CD14-positive monocyte (primary cell): ENCODE measurements around the gene WTAP. TPM values are rescaled to one million over a fixed set of nuclear protein-coding genes. Genes with fewer than 3 reads are reported as not detected.

ENCODE experiments used
- DNase-seq, 3 donors: peaks; one replicate each; pipeline ENCODE4 v3.0.0-alpha.2; 2011 to 2022
- H2AFZ ChIP-seq: 2 replicates; pipeline ENCODE4 v1.6.0; 2012; ENCODE audit warnings: mild to moderate bottlenecking, low read depth, low read length, inconsistent platforms; ENCODE audit not compliant: insufficient read depth, poor library complexity, severe bottlenecking
- H3K27ac ChIP-seq, 2 donors: 1 replicate in 1 of 2; 2 replicates in 1 of 2; pipeline ENCODE4 v1.5.1; 2012 to 2013; ENCODE audit warnings: low read length in 2 of 2, control low read depth in 1 of 2, inconsistent platforms in 1 of 2, low read depth in 1 of 2, mild to moderate bottlenecking in 1 of 2
- H3K27me3 ChIP-seq, 2 donors: one replicate each; pipeline versions ENCODE4 v1.6.0 to v1.6.1; 2011 to 2013; ENCODE audit warnings: low read length in 2 of 2; ENCODE audit not compliant: control insufficient read depth in 2 of 2, insufficient read depth in 2 of 2
- H3K36me3 ChIP-seq, 2 donors: replicated peaks in 1 of 2; 1 replicate in 1 of 2; 2 replicates in 1 of 2; pipeline versions ENCODE4 v1.5.1 to v1.6.1; 2012 to 2013; ENCODE audit warnings: low read length in 2 of 2, control low read depth in 1 of 2, inconsistent platforms in 1 of 2, mild to moderate bottlenecking in 1 of 2; ENCODE audit not compliant: insufficient read depth in 2 of 2, control insufficient read depth in 1 of 2
- H3K4me1 ChIP-seq, 2 donors: 1 replicate in 1 of 2; 2 replicates in 1 of 2; pipeline versions ENCODE4 v1.5.1 to v1.6.1; 2012 to 2013; ENCODE audit warnings: low read length in 2 of 2, control low read depth in 1 of 2, inconsistent platforms in 1 of 2, mild to moderate bottlenecking in 1 of 2, moderate library complexity in 1 of 2; ENCODE audit not compliant: insufficient read depth in 2 of 2, control insufficient read depth in 1 of 2
- H3K4me2 ChIP-seq: replicated peaks from 2 replicates; pipeline ENCODE3; 2012; ENCODE audit warnings: low read length, moderate library complexity, mild to moderate bottlenecking; ENCODE audit not compliant: poor library complexity, severe bottlenecking; ENCODE audit errors: extremely low read depth
- H3K4me3 ChIP-seq, 3 experiments: fragments of 200-600 bp in 1 of 3; sonication (generic) in 1 of 3; replicated peaks in 1 of 3; 1 replicate in 2 of 3; 2 replicates in 1 of 3; pipeline ENCODE4 v1.5.1; 2011 to 2013; ENCODE audit warnings: low read length in 3 of 3, mild to moderate bottlenecking in 3 of 3, control low read depth in 2 of 3, low read depth in 2 of 3, inconsistent platforms in 1 of 3, moderate library complexity in 1 of 3
- H3K79me2 ChIP-seq: 2 replicates; pipeline ENCODE4 v1.6.0; 2012; ENCODE audit warnings: mild to moderate bottlenecking, control low read depth, inconsistent platforms, low read length, moderate library complexity; ENCODE audit not compliant: insufficient read depth
- H3K9ac ChIP-seq: 2 replicates; pipeline ENCODE4 v1.6.0; 2017; ENCODE audit warnings: low read length, mild to moderate bottlenecking; ENCODE audit not compliant: insufficient read depth, poor library complexity, severe bottlenecking
- H3K9me3 ChIP-seq, 2 donors: replicated peaks in 1 of 2; 1 replicate in 1 of 2; 2 replicates in 1 of 2; pipeline versions ENCODE4 v1.5.1 to v1.6.1; 2012 to 2013; ENCODE audit warnings: low read length in 2 of 2, control low read depth in 1 of 2; ENCODE audit not compliant: control insufficient read depth in 1 of 2, insufficient read depth in 1 of 2
- H4K20me1 ChIP-seq: 2 replicates; pipeline ENCODE4 v1.6.0; 2012; ENCODE audit warnings: mild to moderate bottlenecking, low read length, control low read depth, moderate library complexity; ENCODE audit not compliant: insufficient read depth
- H3K27ac Mint-ChIP-seq, 7 donors: one replicate each; pipeline ENCODE4 v1.8.0; 2020; ENCODE audit warnings: mild to moderate bottlenecking in 7 of 7, mixed read lengths in 7 of 7, moderate library complexity in 6 of 7, inconsistent platforms in 2 of 7
- H3K27me3 Mint-ChIP-seq, 3 donors: one replicate each; pipeline ENCODE4 v1.8.0; 2021 to 2022; ENCODE audit warnings: low read depth in 3 of 3, mild to moderate bottlenecking in 3 of 3, mixed read lengths in 3 of 3, moderate library complexity in 3 of 3, inconsistent platforms in 1 of 3
- H3K36me3 Mint-ChIP-seq, 2 donors: one replicate each; pipeline ENCODE4 v1.8.0; 2020; ENCODE audit warnings: mixed read lengths in 2 of 2, inconsistent platforms in 1 of 2, mild to moderate bottlenecking in 1 of 2
- H3K4me1 Mint-ChIP-seq: one replicate; pipeline ENCODE4 v1.8.0; 2020; ENCODE audit warnings: mild to moderate bottlenecking, mixed read lengths
- H3K4me3 Mint-ChIP-seq, 2 donors: one replicate each; pipeline ENCODE4 v1.8.0; 2020; ENCODE audit warnings: mild to moderate bottlenecking in 2 of 2, mixed read lengths in 2 of 2, moderate library complexity in 1 of 2
- H3K9me3 Mint-ChIP-seq, 7 donors: one replicate each; pipeline ENCODE4 v1.8.0; 2020 to 2022; ENCODE audit warnings: mixed read lengths in 7 of 7, mild to moderate bottlenecking in 6 of 7, moderate library complexity in 6 of 7, inconsistent platforms in 2 of 7
- CTCF ChIP-seq: fragments of 200-600 bp; IDR thresholded peaks from one replicate; pipeline ENCODE4 v1.8.0; 2022; ENCODE audit warnings: antibody characterized with exemption, mild to moderate bottlenecking
- WGBS: methylation state at CpG from one replicate; pipeline ENCODE4 v1.1.5; 2013; ENCODE audit warnings: missing lambda C conversion rate; ENCODE audit not compliant: insufficient coverage; 5-methylcytosine and 5-hydroxymethylcytosine counted together
- intact Hi-C, 2 donors: fragments of 100-400 bp; cut with micrococcal nuclease; formaldehyde crosslinking; loops; one replicate each; pipeline versions ENCODE4 v1.15.0 to v1.15.1; 2023
- polyA plus RNA-seq, 3 donors: library from polyadenylated mRNA; depleted of rRNA in 1 of 3; unstranded in 2 of 3; stranded (reverse) in 1 of 3; fragments of 300-500 nt in 2 of 3; fragments of >200 nt in 1 of 3; fragmentation: Illumina TruSeq in 2 of 3; gene quantifications; 1 replicate in 2 of 3; 2 replicates in 1 of 3; pipeline ENCODE4 v1.2.3, GENCODE V29; 2012 to 2021

Gene WTAP
- polyA plus RNA-seq, 3 donors: 50.8 to 95.9 (median 94.7) TPM

- Histone ChIP-seq H3K4me1 (peaks cover 35 to 52% of the 10 kb centered on the region in 2 donors), H3K79me2 (peaks cover 38% of the 10 kb centered on the region), H3K9ac (peak overlapping the region; percentile 88), H2AFZ (peak overlapping the region; percentile 72), H3K36me3 (peaks cover 4 to 22% of the 10 kb centered on the region in 2 donors), H3K27me3 (no peaks in the 10 kb centered on the region), H3K9me3 (no peaks in the 10 kb centered on the region), H3K4me2 (peak overlapping the region; percentile 87), H4K20me1 (peaks cover 37% of the 10 kb centered on the region), H3K27ac (peak overlapping the region; percentile 94 to 96), H3K4me3 (peak overlapping the region; percentile 60 to 100 (median 81))
- Mint-ChIP-seq H3K27ac (peak overlapping the region; percentile 95 to 99 (median 97)), H3K27me3 (peaks cover 0 to 4% (median 0%) of the 10 kb centered on the region in 3 donors), H3K4me3 (peak overlapping the region; percentile 86 to 91), H3K9me3 (peaks cover 0 to under 1% (median 0%) of the 10 kb centered on the region in 7 donors), H3K36me3 (peaks cover 13 to 27% of the 10 kb centered on the region in 2 donors), H3K4me1 (peaks cover 44% of the 10 kb centered on the region)
- intact Hi-C loops: loop anchor here (2.0 to 10.0 kb wide), 5 partner anchors 33 to 281 kb away; partner anchors contain the start of genes MRPL18 (in 1 of the 2), TCP1 (in 1 of the 2) and WTAP (in 1 of the 2)
- peak; percentile 69 to 94 (median 88) for DNase-seq
- 3% methylated on average over 7 of the region's 14 CpGs for WGBS
- TF ChIP-seq CTCF: no peak
These were observed 33.3 kb upstream of the WTAP start for GRCh38 chr6:159693894-159694545.

GRCh38 chr6:159695984-159696383, 31.3 kb upstream of the WTAP start:
- Mint-ChIP-seq H3K27ac (peak overlapping the region in 4 of 7 donors; percentile 40 to 96 (median 84)), H3K36me3 (peaks cover 11 to 14% of the 10 kb centered on the region in 2 donors), H3K9me3 (no peaks in the 10 kb centered on the region), H3K4me3 (no peak overlapping the region), H3K4me1 (peaks cover 42% of the 10 kb centered on the region), H3K27me3 (peaks cover 0 to 1% (median 0%) of the 10 kb centered on the region in 3 donors)
- Histone ChIP-seq H2AFZ (no peak overlapping the region), H3K36me3 (peaks cover 2 to 7% of the 10 kb centered on the region in 2 donors), H3K27ac (no peak overlapping the region), H3K4me2 (no peak overlapping the region), H4K20me1 (peaks cover 19% of the 10 kb centered on the region), H3K27me3 (no peaks in the 10 kb centered on the region), H3K4me3 (no peak overlapping the region), H3K9me3 (no peaks in the 10 kb centered on the region), H3K4me1 (peaks cover 32 to 44% of the 10 kb centered on the region in 2 donors), H3K9ac (no peak overlapping the region), H3K79me2 (peaks cover 18% of the 10 kb centered on the region)
- WGBS: no CpG with 5 or more reads among the region's 2 CpGs
- no peak for TF ChIP-seq CTCF
- intact Hi-C loops: loop anchor here in 1 of 2 donors (10.0 kb wide), 1 partner anchor 279 kb away; no protein-coding TSS in a partner anchor
- no peak for DNase-seq
